ENCODE measurements around the gene IVNS1ABP. TPM values are rescaled to one million over a fixed set of nuclear protein-coding genes. Genes with fewer than 3 reads are reported as not detected.
A peak's percentile ranks its signal among the peaks of the same experiment; 100 is the strongest.

Gene IVNS1ABP
- total RNA-seq, 2 experiments from 2014 or later: 133 to 134 TPM

GRCh38 chr1:185288435-185288834 is 28.6 kb downstream of the IVNS1ABP start:
- Mint-ChIP-seq H3K27ac (no peak overlapping the region), H3K4me1 (ENCODE audit: low read depth) (peaks cover 18% of the 10 kb centered on the region), H3K9me3 (peaks cover 4% of the 10 kb centered on the region), H3K27me3 (no peaks in the 10 kb centered on the region), H3K36me3 (peaks cover 16% of the 10 kb centered on the region), H3K4me3 (no peak overlapping the region)
- intact Hi-C loops (cut with micrococcal nuclease): no loop called here
- DNase-seq: no peak
- POLR2A ChIA-PET: no interaction called here
- CTCF ChIA-PET: no interaction called here

- Mint-ChIP-seq H3K36me3 (peaks cover 13% of the 10 kb centered on the region), H3K4me3 (no peak overlapping the region), H3K27me3 (no peaks in the 10 kb centered on the region), H3K9me3 (peaks cover 4% of the 10 kb centered on the region), H3K27ac (no peak overlapping the region), H3K4me1 (ENCODE audit: low read depth) (peaks cover 27% of the 10 kb centered on the region)
- intact Hi-C loops (cut with micrococcal nuclease): no loop called here
- DNase-seq: no peak
- ChIA-PET CTCF (interaction anchor here (0.6 kb wide), 1 partner anchor 356 kb away, joined by 3 read pairs; no protein-coding TSS in a partner anchor), POLR2A (no interaction called here)
Measured at GRCh38 chr1:185287451-185287850, 29.6 kb downstream of the IVNS1ABP start.

- ChIA-PET CTCF (no interaction called here), POLR2A (no interaction called here)
- Mint-ChIP-seq H3K27me3 (no peaks in the 10 kb centered on the region), H3K9me3 (peaks cover 4% of the 10 kb centered on the region), H3K4me3 (no peak overlapping the region), H3K27ac (peak overlapping the region; percentile 31), H3K4me1 (ENCODE audit: low read depth) (peaks cover 54% of the 10 kb centered on the region), H3K36me3 (peaks cover 12% of the 10 kb centered on the region)
- intact Hi-C loops (cut with micrococcal nuclease): loop anchor here (5.0 kb wide), 1 partner anchor 42 kb away; no protein-coding TSS in a partner anchor
- peak; percentile 20 for DNase-seq
Measured at GRCh38 chr1:185284533-185285276, 32.3 kb downstream of the IVNS1ABP start.

GRCh38 chr1:185284116-185284515 is 32.9 kb downstream of the IVNS1ABP start:
- CTCF ChIA-PET: no interaction called here
- Mint-ChIP-seq H3K27ac (no peak overlapping the region), H3K27me3 (no peaks in the 10 kb centered on the region), H3K4me1 (ENCODE audit: low read depth) (peaks cover 57% of the 10 kb centered on the region), H3K4me3 (no peak overlapping the region), H3K36me3 (peaks cover 11% of the 10 kb centered on the region), H3K9me3 (peaks cover 8% of the 10 kb centered on the region)
- no peak for DNase-seq
- intact Hi-C loops (cut with micrococcal nuclease): loop anchor here (5.0 kb wide), 1 partner anchor 42 kb away; no protein-coding TSS in a partner anchor
- POLR2A ChIA-PET: no interaction called here

- Mint-ChIP-seq H3K27me3 (no peaks in the 10 kb centered on the region), H3K4me1 (ENCODE audit: low read depth) (peaks cover 57% of the 10 kb centered on the region), H3K4me3 (peak overlapping the region; percentile 28), H3K9me3 (peaks cover 9% of the 10 kb centered on the region), H3K27ac (peak overlapping the region; percentile 88), H3K36me3 (peaks cover 10% of the 10 kb centered on the region)
- peak; percentile 20 for DNase-seq
- intact Hi-C loops (cut with micrococcal nuclease): loop anchor here (1.0 to 5.0 kb wide), 4 partner anchors 20 to 124 kb away; partner anchors contain the start of genes IVNS1ABP and SWT1
- ChIA-PET CTCF (interaction anchor here (1.0 to 1.6 kb wide), 3 partner anchors 42 to 400 kb away, joined by 3 read pairs; no protein-coding TSS in a partner anchor), POLR2A (interaction anchor here (0.6 to 1.2 kb wide), 3 partner anchors 41 to 385 kb away, joined by 3 to 5 read pairs (median 3); partner anchors contain the start of gene NIBAN1)
Measured at GRCh38 chr1:185281245-185281644, 35.8 kb downstream of the IVNS1ABP start.

- no peaks in the 10 kb centered on the region for H3K27me3 Mint-ChIP-seq
- CTCF ChIA-PET: interaction anchor here (1.5 to 1.6 kb wide), 2 partner anchors 42 to 400 kb away, joined by 3 read pairs; no protein-coding TSS in a partner anchor
- H3K4me1 Mint-ChIP-seq (ENCODE audit: low read depth): peaks cover 55% of the 10 kb centered on the region
- POLR2A ChIA-PET: no interaction called here
- peak overlapping the region; percentile 88 for H3K27ac Mint-ChIP-seq
- H3K4me3 Mint-ChIP-seq: no peak overlapping the region
- DNase-seq: no peak
- peaks cover 10% of the 10 kb centered on the region for H3K36me3 Mint-ChIP-seq
- intact Hi-C loops (cut with micrococcal nuclease): loop anchor here (2.0 to 5.0 kb wide), 2 partner anchors 20 to 38 kb away; no protein-coding TSS in a partner anchor
- H3K9me3 Mint-ChIP-seq: peaks cover 9% of the 10 kb centered on the region
Measured at GRCh38 chr1:185280589-185280988, 36.5 kb downstream of the IVNS1ABP start.

GRCh38 chr1:185279571-185279970 is 37.5 kb downstream of the IVNS1ABP start:
- Mint-ChIP-seq H3K9me3 (peaks cover 9% of the 10 kb centered on the region), H3K4me1 (ENCODE audit: low read depth) (peaks cover 45% of the 10 kb centered on the region), H3K4me3 (no peak overlapping the region), H3K27me3 (no peaks in the 10 kb centered on the region), H3K36me3 (peaks cover 10% of the 10 kb centered on the region), H3K27ac (no peak overlapping the region)
- ChIA-PET POLR2A (no interaction called here), CTCF (no interaction called here)
- intact Hi-C loops (cut with micrococcal nuclease): loop anchor here (10.0 kb wide), 1 partner anchor 975 kb away; no protein-coding TSS in a partner anchor
- DNase-seq: no peak

- Mint-ChIP-seq H3K4me1 (ENCODE audit: low read depth) (no peaks in the 10 kb centered on the region), H3K36me3 (no peaks in the 10 kb centered on the region), H3K9me3 (no peaks in the 10 kb centered on the region), H3K4me3 (no peak overlapping the region), H3K27ac (no peak overlapping the region), H3K27me3 (no peaks in the 10 kb centered on the region)
- no peak for DNase-seq
- ChIA-PET CTCF (no interaction called here), POLR2A (no interaction called here)
- intact Hi-C loops (cut with micrococcal nuclease): loop anchor here (10.0 kb wide), 1 partner anchor 983 kb away; no protein-coding TSS in a partner anchor
Measured at GRCh38 chr1:185271921-185272320, 45.1 kb downstream of the IVNS1ABP start.

- Mint-ChIP-seq H3K27me3 (no peaks in the 10 kb centered on the region), H3K9me3 (no peaks in the 10 kb centered on the region), H3K4me1 (ENCODE audit: low read depth) (no peaks in the 10 kb centered on the region), H3K36me3 (no peaks in the 10 kb centered on the region), H3K4me3 (no peak overlapping the region), H3K27ac (no peak overlapping the region)
- POLR2A ChIA-PET: interaction anchor here (0.6 kb wide), 1 partner anchor 66 kb away, joined by 3 read pairs; no protein-coding TSS in a partner anchor
- DNase-seq: no peak
- intact Hi-C loops (cut with micrococcal nuclease): no loop called here
- CTCF ChIA-PET: no interaction called here
Measured at GRCh38 chr1:185268352-185268751, 48.7 kb downstream of the IVNS1ABP start.

- intact Hi-C loops (cut with micrococcal nuclease): no loop called here
- DNase-seq: no peak
- H3K4me1 Mint-ChIP-seq (ENCODE audit: low read depth): no peaks in the 10 kb centered on the region
- no peaks in the 10 kb centered on the region for H3K36me3 Mint-ChIP-seq
- H3K27ac Mint-ChIP-seq: no peak overlapping the region
- no peaks in the 10 kb centered on the region for H3K27me3 Mint-ChIP-seq
- CTCF ChIA-PET: interaction anchor here (1.6 kb wide), 1 partner anchor 28 kb away, joined by 3 read pairs; no protein-coding TSS in a partner anchor
- H3K9me3 Mint-ChIP-seq: no peaks in the 10 kb centered on the region
- H3K4me3 Mint-ChIP-seq: no peak overlapping the region
- POLR2A ChIA-PET: no interaction called here
Measured at GRCh38 chr1:185267701-185268100, 49.3 kb downstream of the IVNS1ABP start.

GRCh38 chr1:185267301-185267700 is 49.7 kb downstream of the IVNS1ABP start:
- CTCF ChIA-PET: interaction anchor here (1.6 kb wide), 1 partner anchor 27 kb away, joined by 3 read pairs; no protein-coding TSS in a partner anchor
- Mint-ChIP-seq H3K4me3 (no peak overlapping the region), H3K36me3 (no peaks in the 10 kb centered on the region), H3K4me1 (ENCODE audit: low read depth) (no peaks in the 10 kb centered on the region), H3K27ac (no peak overlapping the region), H3K9me3 (no peaks in the 10 kb centered on the region), H3K27me3 (no peaks in the 10 kb centered on the region)
- DNase-seq: no peak
- intact Hi-C loops (cut with micrococcal nuclease): no loop called here
- POLR2A ChIA-PET: no interaction called here

- intact Hi-C loops (cut with micrococcal nuclease): no loop called here
- no peaks in the 10 kb centered on the region for H3K36me3 Mint-ChIP-seq
- no peaks in the 10 kb centered on the region for H3K27me3 Mint-ChIP-seq
- no peak overlapping the region for H3K27ac Mint-ChIP-seq
- DNase-seq: no peak
- H3K4me3 Mint-ChIP-seq: no peak overlapping the region
- peaks cover 2% of the 10 kb centered on the region for H3K4me1 Mint-ChIP-seq (ENCODE audit: low read depth)
- CTCF ChIA-PET: no interaction called here
- peaks cover 4% of the 10 kb centered on the region for H3K9me3 Mint-ChIP-seq
- POLR2A ChIA-PET: no interaction called here
Measured at GRCh38 chr1:185265314-185265713, 51.7 kb downstream of the IVNS1ABP start.
